Natural killer cell (primary cell): ENCODE data around the gene BCAP31. TPM values are rescaled to one million over a fixed set of nuclear protein-coding genes. Genes with fewer than 3 reads are reported as not detected.

Source experiments
- ATAC-seq, 3 donors: fragments of 150-1000 bp in 2 of 3; fragments of 200-7000 bp in 1 of 3; cut with Tn5 transposase; 1 replicate in 1 of 3; 2 replicates in 2 of 3; pipeline ENCODE4 v1.10.0; 2021; ENCODE audit warnings: mild to moderate bottlenecking in 2 of 3, moderate library complexity in 2 of 3
- DNase-seq, 2 donors: peaks; one replicate each; pipeline versions ENCODE4 v3.0.0 to v3.0.0-alpha.2; 2013 to 2021; ENCODE audit warnings: mixed read lengths in 1 of 2
- H3K27ac ChIP-seq: one replicate; pipeline ENCODE4 v1.5.1; 2013; ENCODE audit warnings: mild to moderate bottlenecking, low read length
- H3K27me3 ChIP-seq: one replicate; pipeline ENCODE4 v1.6.1; 2013; ENCODE audit warnings: low read length; ENCODE audit not compliant: control insufficient read depth, insufficient read depth
- H3K36me3 ChIP-seq: one replicate; pipeline ENCODE4 v1.6.1; 2013; ENCODE audit warnings: low read length; ENCODE audit not compliant: control insufficient read depth, insufficient read depth
- H3K4me1 ChIP-seq: one replicate; pipeline ENCODE4 v1.6.1; 2013; ENCODE audit warnings: low read length; ENCODE audit not compliant: control insufficient read depth, insufficient read depth
- H3K4me3 ChIP-seq: one replicate; pipeline ENCODE4 v1.5.1; 2013; ENCODE audit warnings: low read length
- H3K9me3 ChIP-seq: one replicate; pipeline ENCODE4 v1.6.1; 2013; ENCODE audit warnings: low read length; ENCODE audit not compliant: control insufficient read depth, insufficient read depth
- H3K27ac Mint-ChIP-seq, 2 donors: one replicate each; pipeline ENCODE4 v1.8.0; 2022; ENCODE audit warnings: mild to moderate bottlenecking in 2 of 2, mixed read lengths in 2 of 2, moderate library complexity in 1 of 2
- H3K27me3 Mint-ChIP-seq, 2 donors: one replicate each; pipeline ENCODE4 v1.8.0; 2022; ENCODE audit warnings: low read depth in 2 of 2, mixed read lengths in 2 of 2
- H3K36me3 Mint-ChIP-seq: one replicate; pipeline ENCODE4 v1.8.0; 2022; ENCODE audit warnings: mixed read lengths
- H3K4me1 Mint-ChIP-seq, 2 donors: one replicate each; pipeline ENCODE4 v1.8.0; 2022; ENCODE audit warnings: mixed read lengths in 2 of 2
- H3K4me3 Mint-ChIP-seq: one replicate; pipeline ENCODE4 v1.8.0; 2022; ENCODE audit warnings: mild to moderate bottlenecking, moderate library complexity, mixed read lengths
- H3K9me3 Mint-ChIP-seq, 2 donors: one replicate each; pipeline ENCODE4 v1.8.0; 2022; ENCODE audit warnings: mixed read lengths in 2 of 2
- WGBS: methylation state at CpG from one replicate; pipeline ENCODE4 v1.1.7; 2013; ENCODE audit warnings: missing lambda C conversion rate; ENCODE audit not compliant: insufficient coverage; 5-methylcytosine and 5-hydroxymethylcytosine counted together
- intact Hi-C: fragments of 100-400 bp; cut with micrococcal nuclease; formaldehyde crosslinking; loops from one replicate; pipeline ENCODE4 v1.14.2; 2022
- total RNA-seq, 4 donors: library from RNA; stranded (reverse); fragments of 120-200 nt in 1 of 4; gene quantifications; one replicate each; pipeline versions ENCODE4 v1.2.3 to v1.2.4, GENCODE V29; 2013 to 2022
- TF ChIP-seq, protein P1 (sequence below): fragments of 200-600 bp; IDR thresholded peaks from one replicate; pipeline ENCODE4 v1.8.0; 2022; ENCODE audit warnings: antibody characterized with exemption

The BCAP31 gene
- total RNA-seq, 3 donors from 2014 or later (not counting 1 experiment from before 2014, with no cell fraction given): 109 to 131 (median 119) TPM

DNA sequence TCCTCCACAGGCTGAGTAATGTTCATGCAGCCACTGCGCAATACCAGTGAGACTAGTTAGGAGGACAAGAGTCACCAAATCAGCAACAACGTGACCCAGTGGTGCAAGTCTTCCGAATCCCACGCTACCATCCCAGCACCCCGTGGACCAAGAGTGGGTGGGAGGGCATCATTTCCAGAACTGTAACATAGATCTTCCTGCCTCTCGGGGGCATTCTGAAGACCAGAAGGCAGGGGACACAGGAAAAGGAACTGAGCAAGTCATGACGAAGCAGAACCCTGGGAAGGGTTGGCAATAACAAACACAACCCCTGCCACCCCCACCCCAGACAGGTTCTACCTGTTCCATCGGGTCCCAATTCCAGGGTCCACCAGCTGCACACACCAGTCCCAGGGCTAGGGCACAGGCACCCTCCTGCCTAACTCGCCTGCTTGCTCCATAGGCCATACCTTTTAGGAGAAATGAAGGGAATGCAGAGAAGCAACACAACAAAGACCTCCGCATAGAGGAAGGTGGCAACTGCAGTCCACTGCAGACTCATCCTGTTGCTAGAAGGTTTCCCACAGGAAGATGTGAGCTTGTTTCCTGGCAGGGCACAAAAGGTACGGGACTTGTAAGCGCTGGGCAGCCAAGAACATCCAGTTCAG, 1.4 kb downstream of the BCAP31 start:
- H3K36me3 Mint-ChIP-seq: no peaks in the 10 kb centered on the region
- peaks cover 18 to 34% of the 10 kb centered on the region in 2 donors for H3K4me1 Mint-ChIP-seq
- H3K4me3 Mint-ChIP-seq: peak overlapping the region; percentile 81
- intact Hi-C loops: no loop called here
- Histone ChIP-seq H3K4me1 (peaks cover 46% of the 10 kb centered on the region), H3K4me3 (peak overlapping the region; percentile 58), H3K27ac (peak overlapping the region; percentile 53), H3K36me3 (peaks cover 25% of the 10 kb centered on the region), H3K9me3 (no peaks in the 10 kb centered on the region), H3K27me3 (no peaks in the 10 kb centered on the region)
- peak overlapping the region; percentile 74 to 80 for H3K27ac Mint-ChIP-seq
- no peaks in the 10 kb centered on the region for H3K9me3 Mint-ChIP-seq
- no peak for ATAC-seq
- DNase-seq: peak in 1 of 2 donors; percentile 8
- 29% methylated on average over 11 of the region's 12 CpGs for WGBS
- TF ChIP-seq, protein P1, sequence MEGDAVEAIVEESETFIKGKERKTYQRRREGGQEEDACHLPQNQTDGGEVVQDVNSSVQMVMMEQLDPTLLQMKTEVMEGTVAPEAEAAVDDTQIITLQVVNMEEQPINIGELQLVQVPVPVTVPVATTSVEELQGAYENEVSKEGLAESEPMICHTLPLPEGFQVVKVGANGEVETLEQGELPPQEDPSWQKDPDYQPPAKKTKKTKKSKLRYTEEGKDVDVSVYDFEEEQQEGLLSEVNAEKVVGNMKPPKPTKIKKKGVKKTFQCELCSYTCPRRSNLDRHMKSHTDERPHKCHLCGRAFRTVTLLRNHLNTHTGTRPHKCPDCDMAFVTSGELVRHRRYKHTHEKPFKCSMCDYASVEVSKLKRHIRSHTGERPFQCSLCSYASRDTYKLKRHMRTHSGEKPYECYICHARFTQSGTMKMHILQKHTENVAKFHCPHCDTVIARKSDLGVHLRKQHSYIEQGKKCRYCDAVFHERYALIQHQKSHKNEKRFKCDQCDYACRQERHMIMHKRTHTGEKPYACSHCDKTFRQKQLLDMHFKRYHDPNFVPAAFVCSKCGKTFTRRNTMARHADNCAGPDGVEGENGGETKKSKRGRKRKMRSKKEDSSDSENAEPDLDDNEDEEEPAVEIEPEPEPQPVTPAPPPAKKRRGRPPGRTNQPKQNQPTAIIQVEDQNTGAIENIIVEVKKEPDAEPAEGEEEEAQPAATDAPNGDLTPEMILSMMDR: no peak
- no peaks in the 10 kb centered on the region for H3K27me3 Mint-ChIP-seq

DNA sequence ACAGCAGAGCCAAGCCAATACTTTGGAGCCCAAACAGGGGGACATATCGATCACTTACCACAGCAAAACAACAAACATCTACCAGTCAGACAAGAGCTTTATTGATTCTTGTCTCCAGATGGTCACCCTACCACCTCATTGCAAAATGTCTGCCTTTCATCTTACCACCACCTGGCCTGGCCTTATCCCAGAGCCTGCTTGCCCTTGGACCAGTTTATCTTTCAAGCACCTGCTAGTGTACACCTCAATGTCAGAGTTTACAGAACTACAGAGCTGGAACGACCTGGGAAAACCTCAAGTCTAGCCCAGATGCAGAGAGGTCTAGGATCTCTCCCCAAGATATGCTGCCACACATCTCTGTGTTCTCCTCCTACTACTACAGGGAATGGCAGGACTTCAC, 4.5 kb downstream of the BCAP31 start:
- H3K9me3 ChIP-seq: no peaks in the 10 kb centered on the region
- WGBS: 94% methylated on average over 2 of the region's 2 CpGs
- Mint-ChIP-seq H3K27me3 (no peaks in the 10 kb centered on the region), H3K4me1 (peaks cover 8 to 17% of the 10 kb centered on the region in 2 donors), H3K9me3 (no peaks in the 10 kb centered on the region), H3K4me3 (no peak overlapping the region), H3K27ac (no peak overlapping the region), H3K36me3 (no peaks in the 10 kb centered on the region)
- H3K27me3 ChIP-seq: no peaks in the 10 kb centered on the region
- no peak overlapping the region for H3K4me3 ChIP-seq
- H3K36me3 ChIP-seq: peaks cover 42% of the 10 kb centered on the region
- DNase-seq: no peak
- intact Hi-C loops: no loop called here
- peaks cover 15% of the 10 kb centered on the region for H3K4me1 ChIP-seq
- ATAC-seq: no peak
- TF ChIP-seq, protein P1: no peak
- H3K27ac ChIP-seq: no peak overlapping the region

DNA sequence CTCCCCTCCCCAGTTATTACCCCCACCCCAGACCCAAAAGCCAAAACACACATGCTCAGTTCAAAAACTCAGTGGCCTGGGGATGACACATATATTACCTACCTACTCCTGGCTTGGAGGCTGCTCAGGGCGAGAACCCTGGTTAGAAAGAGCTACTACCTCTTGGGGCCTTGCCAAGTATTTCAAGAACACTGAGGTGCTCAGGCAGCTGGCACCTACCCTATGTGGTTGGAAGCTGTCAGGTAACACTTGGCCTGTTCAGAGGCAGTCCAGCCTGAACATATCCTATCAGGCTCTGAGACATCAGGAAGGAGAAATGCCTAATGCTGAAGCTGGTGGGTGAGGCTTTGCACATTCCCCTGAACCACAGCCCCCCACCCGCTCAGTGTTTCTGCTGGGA, 4.9 kb downstream of the BCAP31 start:
- Mint-ChIP-seq H3K27me3 (no peaks in the 10 kb centered on the region), H3K9me3 (no peaks in the 10 kb centered on the region)
- intact Hi-C loops: no loop called here

More for the DNA sequence above, 4.9 kb downstream of the BCAP31 start:
- Histone ChIP-seq H3K27ac (no peak overlapping the region), H3K9me3 (no peaks in the 10 kb centered on the region), H3K36me3 (peaks cover 46% of the 10 kb centered on the region), H3K4me1 (peaks cover 14% of the 10 kb centered on the region), H3K27me3 (no peaks in the 10 kb centered on the region), H3K4me3 (no peak overlapping the region)
- H3K4me3 Mint-ChIP-seq: no peak overlapping the region
- 100% methylated on average over 1 of the region's 2 CpGs for WGBS
- H3K27ac Mint-ChIP-seq: no peak overlapping the region
- ATAC-seq: no peak
- TF ChIP-seq, protein P1: no peak
- DNase-seq: no peak
- H3K4me1 Mint-ChIP-seq: peaks cover 8 to 17% of the 10 kb centered on the region in 2 donors
- H3K36me3 Mint-ChIP-seq: no peaks in the 10 kb centered on the region
